H54 (cell line): ENCODE results near the gene GSDMA.
A peak's percentile ranks its signal among the peaks of the same experiment; 100 is the strongest.
"Not testable (repeated sequence)": the region's sequence is repeated elsewhere in the genome, so short reads cannot be mapped to it uniquely, and the experiment has no call there.

ENCODE experiments used
- DNase-seq: peaks from one replicate; pipeline ENCODE4 v3.0.0; 2011; ENCODE audit warnings: low spot score, mixed read lengths; ENCODE audit not compliant: insufficient read length
- FAIRE-seq: peaks from 3 replicates; lab custom pipeline; 2011; peaks lifted over from hg19 to GRCh38; lab: Jason Lieb, UNC
- POLR2A ChIP-seq: IDR thresholded peaks from 2 replicates; pipeline ENCODE4 v1.6.1; 2011; ENCODE audit warnings: low read depth, mild to moderate bottlenecking, low read length

GSDMA gene

DNA sequence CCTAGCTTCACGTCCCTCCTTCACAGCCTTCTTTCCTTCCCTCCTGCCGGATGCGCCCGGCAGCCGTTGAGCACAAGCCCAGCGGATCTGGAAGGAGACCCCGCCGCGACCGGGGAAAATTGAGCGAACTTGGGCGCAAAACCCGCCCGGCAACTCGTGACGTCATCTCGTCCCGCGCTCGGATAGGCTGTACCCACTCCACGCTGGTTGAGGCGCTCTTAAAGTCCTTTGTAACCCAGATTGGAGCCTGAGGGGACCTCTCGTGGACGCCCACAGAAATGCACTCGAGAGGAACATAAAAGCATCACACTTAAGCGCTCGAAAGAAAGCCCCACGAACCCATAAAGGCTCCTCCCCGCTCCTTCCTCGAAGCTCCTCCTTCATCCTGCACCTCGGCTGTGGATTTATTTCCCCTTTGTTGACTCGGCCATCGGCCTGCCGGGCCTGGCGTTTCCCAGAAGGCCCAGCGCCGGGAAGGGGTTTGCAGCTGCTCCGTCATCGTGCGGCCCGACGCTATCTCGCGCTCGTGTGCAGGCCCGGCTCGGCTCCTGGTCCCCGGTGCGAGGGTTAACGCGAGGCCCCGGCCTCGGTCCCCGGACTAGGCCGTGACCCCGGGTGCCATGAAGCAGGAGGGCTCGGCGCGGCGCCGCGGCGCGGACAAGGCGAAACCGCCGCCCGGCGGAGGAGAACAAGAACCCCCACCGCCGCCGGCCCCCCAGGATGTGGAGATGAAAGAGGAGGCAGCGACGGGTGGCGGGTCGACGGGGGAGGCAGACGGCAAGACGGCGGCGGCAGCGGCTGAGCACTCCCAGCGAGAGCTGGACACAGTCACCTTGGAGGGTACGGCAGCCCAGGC is 17.8 kb downstream of the GSDMA start, which contains the start of gene PSMD3:
PSMD3 (plus strand) TSS at position 457 of the 856 bp plus-strand sequence; CDS start at position 621, 164 bp downstream.
- TF ChIP-seq POLR2A: peak; percentile 89
- DNase-seq: peak; percentile 91
- peak; percentile 75 for FAIRE-seq

GRCh38 chr17:39981207-39981741 is 18.5 kb downstream of the GSDMA start:
- TF ChIP-seq POLR2A: no peak
- no peak for FAIRE-seq
- no peak for DNase-seq

DNA sequence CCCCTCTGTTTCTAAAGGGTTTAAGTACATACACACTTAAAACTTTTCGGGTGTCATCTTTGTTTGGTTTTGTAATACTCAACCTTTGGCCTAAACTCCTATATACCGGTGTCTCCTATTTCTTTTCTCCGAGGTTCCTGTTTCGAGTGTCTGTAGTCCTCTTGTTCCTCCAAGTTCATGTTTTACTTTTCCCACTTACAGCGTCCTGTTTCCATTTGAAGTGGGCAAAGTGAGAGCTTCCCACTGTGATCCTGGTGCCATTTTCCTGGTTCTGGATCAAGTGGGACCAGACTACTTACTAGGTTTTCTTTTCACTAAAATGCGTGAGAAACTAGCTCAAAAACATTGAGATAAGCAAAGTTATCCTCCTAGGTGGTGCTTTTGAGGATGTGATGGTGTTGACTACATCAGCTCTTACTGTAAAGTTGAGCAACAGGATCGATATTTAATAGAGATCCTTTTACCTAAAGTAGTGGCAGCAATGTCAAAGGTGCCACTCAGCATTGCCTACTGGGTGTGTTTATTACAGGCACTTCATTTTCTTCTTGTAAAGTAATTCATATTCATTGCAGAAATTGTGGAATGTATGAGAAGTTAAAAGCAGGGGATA is 19.1 kb downstream of the GSDMA start:
- TF ChIP-seq POLR2A: no peak
- DNase-seq (no peak), FAIRE-seq (no peak)

DNA sequence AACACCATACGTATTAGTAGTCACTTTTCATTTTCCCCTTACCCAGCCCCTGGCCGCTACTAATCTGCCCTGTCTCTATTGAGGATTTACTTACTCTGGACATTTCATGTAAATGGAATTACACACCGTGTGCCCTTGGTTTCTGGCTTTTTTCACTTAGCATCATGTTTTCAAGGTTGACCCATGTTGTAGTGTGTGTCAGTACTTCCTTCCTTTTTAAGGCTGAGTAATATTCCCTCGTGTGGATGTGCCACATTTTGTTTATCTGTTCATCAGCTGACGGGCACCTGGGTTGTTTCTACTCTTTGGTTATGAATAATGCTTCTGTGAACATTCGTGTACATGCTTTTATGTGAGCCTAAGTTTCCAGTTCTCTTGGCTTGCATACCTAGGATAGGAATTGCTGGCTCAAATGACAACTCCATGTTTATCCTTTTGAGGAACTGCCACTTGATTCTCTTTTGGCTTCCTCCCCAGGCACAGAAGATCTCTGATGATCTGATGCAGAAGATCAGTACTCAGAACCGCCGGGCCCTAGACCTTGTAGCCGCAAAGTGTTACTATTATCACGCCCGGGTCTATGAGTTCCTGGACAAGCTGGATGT is 25.5 kb downstream of the GSDMA start:
- no peak for DNase-seq
- no peak for FAIRE-seq
- no peak for TF ChIP-seq POLR2A

DNA sequence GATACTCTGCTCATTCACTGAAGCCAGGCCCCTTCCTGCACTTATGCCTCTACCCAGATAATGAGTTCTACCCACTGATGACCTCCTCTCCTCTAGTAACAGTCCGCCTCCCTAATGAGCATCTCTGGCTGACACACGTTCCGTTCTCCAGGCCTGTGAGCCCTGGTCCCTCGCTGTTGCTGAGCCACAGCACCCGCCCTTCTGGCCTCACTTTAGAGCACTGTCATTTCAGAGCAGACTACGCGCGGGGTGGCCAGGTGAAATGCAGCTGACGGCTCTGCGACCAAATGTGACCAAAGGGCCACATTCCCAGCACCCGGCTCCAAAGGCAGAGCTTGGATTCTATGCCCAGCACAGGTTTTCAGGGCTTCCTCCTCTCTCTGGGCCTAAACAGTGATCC is 31.6 kb downstream of the GSDMA start:
- no peak for TF ChIP-seq POLR2A
- DNase-seq (no peak), FAIRE-seq (no peak)

DNA sequence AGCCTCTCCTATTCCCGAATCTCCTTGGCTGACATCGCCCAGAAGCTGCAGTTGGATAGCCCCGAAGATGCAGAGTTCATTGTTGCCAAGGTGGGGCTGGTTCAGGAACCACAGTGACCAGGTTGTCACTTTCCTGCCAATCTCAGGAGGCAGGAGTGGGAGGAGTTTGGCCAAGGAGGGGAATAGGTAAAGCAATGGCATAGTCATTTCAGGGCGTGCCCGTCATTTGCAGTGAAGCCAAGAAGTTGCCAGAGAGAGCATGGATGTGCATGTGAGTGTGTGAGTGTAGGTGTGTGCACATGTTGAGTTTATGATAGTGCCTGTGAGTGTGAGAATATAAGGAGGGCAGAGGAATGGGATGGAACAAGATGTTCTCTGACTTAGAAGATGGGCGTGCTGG is 32.6 kb downstream of the GSDMA start:
- FAIRE-seq (no peak), DNase-seq (no peak)
- no peak for TF ChIP-seq POLR2A

- DNase-seq: no peak
- no peak for TF ChIP-seq POLR2A
- no peak for FAIRE-seq
Measured at GRCh38 chr17:39996162-39996561, 33.4 kb downstream of the GSDMA start.

DNA sequence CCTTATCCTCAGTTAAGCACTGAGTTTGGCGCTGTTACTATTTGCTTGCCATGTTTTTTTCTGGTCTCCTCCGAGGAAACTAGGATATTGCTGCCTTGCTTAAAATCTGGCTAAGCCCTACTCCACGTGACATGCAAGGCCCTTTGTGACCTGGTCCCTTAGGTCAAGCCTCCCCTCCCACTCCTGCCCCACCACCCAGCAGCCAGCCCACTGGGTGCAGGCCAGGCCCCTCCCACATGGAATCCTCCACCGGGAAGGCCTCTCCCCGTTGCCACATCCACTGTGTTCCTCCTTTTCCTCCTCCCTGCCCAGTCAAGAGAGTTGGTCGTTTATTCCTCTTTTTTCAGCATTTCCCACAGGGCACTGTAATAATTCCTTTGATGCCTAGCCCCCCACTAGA is 34.0 kb downstream of the GSDMA start:
- FAIRE-seq: no peak
- TF ChIP-seq POLR2A: no peak
- DNase-seq: no peak

GRCh38 chr17:39997543-39997942 is 34.7 kb downstream of the GSDMA start:
- FAIRE-seq (no peak), DNase-seq (no peak)
- TF ChIP-seq POLR2A: no peak

DNA sequence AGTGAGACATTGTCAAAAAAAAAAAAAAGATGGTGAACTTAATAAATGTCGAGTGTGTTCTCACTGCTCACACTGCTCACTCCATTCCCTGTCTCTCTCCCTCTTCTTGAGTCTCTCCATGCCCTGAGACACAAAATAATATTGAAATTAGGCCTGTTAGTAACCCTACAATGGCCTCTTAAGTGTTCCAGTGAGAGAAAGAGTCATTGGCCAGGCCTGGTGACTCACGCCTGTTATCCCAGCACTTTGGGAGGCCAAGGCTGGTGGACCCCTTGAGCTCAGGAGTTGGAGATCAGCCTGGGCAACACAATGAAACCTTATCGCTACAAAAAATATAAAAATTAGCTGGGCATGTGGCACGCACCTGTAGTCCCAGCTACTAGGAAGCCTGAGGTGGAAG is 36.3 kb downstream of the GSDMA start:
- no peak for DNase-seq
- FAIRE-seq: no peak
- TF ChIP-seq POLR2A: no peak

- no peak for TF ChIP-seq POLR2A
- no peak for DNase-seq
- FAIRE-seq: no peak
Measured at GRCh38 chr17:40000161-40000560, 37.4 kb downstream of the GSDMA start.

DNA sequence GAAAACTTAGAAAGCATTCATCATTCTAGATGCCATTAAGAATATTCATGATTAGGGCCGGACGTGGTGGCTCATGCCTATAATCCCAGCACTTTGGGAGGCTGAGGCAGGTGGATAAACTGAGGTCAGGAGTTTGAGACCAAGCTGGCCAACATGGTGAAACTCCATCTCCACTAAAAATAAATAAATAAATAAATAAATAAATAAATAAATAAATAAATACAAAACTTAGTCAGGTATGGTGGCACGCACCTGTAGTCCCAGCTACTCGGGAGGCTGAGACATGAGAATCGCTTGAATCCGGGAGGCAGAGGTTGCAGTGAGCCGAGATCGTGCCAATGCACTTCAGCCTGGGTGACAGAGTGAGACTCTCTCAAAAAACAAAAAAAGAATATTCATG is 38.5 kb downstream of the GSDMA start:
- DNase-seq, FAIRE-seq: not testable (repeated sequence)

GRCh38 chr17:40004072-40004471 is 41.3 kb downstream of the GSDMA start:
- DNase-seq (no peak), FAIRE-seq (no peak)
- no peak for TF ChIP-seq POLR2A

- TF ChIP-seq POLR2A: no peak
- FAIRE-seq (no peak), DNase-seq (no peak)
Measured at GRCh38 chr17:40004712-40005111, 41.9 kb downstream of the GSDMA start.
